ENCODE measurements around the gene ZNF571. TPM values are rescaled to one million over a fixed set of nuclear protein-coding genes. Genes with fewer than 3 reads are reported as not detected.

ZNF571 gene
- 1 to 10 TPM; 3.2 to 5.8 (median 4.1) TPM for total RNA-seq

DNA sequence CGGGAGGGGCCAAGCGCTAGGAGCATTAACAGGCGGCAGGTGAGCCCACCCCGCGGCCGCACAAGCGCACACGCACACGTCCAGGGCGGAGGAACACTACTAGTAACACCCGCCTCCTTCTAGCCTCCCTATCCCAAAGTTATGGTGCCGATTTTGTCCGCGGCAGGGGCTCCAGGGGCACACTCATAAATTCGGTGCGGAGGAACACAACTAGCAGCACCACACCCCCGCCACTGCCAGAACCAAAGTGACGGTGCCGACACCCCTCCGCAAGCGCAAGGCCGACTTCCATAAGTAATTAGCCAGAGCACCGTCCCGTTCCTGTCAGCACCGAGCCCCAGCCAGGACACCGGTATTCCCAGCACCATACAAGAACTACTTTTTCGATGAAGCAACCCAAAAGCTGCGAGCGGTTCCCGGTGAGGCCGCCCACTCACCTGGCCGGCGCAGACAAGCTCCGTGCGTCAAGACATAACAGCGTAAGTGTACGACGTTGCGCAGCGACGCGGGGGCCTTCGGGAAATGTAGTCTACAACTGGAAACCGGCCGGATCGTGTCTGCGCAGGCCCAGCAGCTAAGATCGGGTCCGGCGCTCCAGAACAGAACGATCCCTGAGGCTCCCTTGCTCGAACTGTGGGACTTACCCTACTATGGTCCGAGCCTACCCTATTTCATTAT lies at the start of gene ZNF571, which contains the start of gene ZNF540:
ZNF571 (minus strand) TSS at position 489 of the 678 bp plus-strand sequence. CDS start 8,116 bp downstream, outside the sequence.
ZNF540 (plus strand) TSS at position 573 of the 678 bp plus-strand sequence. CDS start 3,572 bp downstream, outside the sequence.
- TF ChIP-seq, protein P1, sequence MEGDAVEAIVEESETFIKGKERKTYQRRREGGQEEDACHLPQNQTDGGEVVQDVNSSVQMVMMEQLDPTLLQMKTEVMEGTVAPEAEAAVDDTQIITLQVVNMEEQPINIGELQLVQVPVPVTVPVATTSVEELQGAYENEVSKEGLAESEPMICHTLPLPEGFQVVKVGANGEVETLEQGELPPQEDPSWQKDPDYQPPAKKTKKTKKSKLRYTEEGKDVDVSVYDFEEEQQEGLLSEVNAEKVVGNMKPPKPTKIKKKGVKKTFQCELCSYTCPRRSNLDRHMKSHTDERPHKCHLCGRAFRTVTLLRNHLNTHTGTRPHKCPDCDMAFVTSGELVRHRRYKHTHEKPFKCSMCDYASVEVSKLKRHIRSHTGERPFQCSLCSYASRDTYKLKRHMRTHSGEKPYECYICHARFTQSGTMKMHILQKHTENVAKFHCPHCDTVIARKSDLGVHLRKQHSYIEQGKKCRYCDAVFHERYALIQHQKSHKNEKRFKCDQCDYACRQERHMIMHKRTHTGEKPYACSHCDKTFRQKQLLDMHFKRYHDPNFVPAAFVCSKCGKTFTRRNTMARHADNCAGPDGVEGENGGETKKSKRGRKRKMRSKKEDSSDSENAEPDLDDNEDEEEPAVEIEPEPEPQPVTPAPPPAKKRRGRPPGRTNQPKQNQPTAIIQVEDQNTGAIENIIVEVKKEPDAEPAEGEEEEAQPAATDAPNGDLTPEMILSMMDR (IDR thresholded peaks at IDR 0.05; ENCODE audit: low read depth): no peak

- TF ChIP-seq, protein P1 (IDR thresholded peaks at IDR 0.05; ENCODE audit: low read depth): no peak
Measured at GRCh38 chr19:37635076-37636056, 40.8 kb upstream of the ZNF571 start.

DNA sequence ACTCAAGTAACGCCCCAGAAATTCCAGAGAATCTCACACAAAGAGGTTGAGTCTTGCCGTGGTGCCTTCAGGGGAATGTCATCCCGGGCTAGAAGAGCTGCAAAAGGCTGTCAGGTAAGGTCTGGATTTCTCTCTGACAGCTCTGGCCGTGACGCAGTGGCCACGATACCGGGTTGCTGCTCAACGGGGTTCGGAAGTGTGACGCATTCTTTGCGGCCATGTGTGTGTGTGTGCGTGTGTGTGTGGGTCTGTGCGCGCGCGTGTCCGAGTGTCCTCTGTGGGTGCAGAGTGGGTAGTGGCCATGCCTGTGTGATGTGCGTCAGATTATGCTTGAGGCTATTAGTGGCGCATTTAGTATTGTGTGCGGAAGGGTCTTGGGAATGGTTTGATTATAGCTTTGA lies 390 bp upstream of the ZNF571 start:
- TF ChIP-seq, protein P1 (IDR thresholded peaks at IDR 0.05; ENCODE audit: low read depth): no peak

- TF ChIP-seq, protein P1 (IDR thresholded peaks at IDR 0.05; ENCODE audit: low read depth): no peak
Measured at GRCh38 chr19:37593996-37594303, 642 bp downstream of the ZNF571 start.

DNA sequence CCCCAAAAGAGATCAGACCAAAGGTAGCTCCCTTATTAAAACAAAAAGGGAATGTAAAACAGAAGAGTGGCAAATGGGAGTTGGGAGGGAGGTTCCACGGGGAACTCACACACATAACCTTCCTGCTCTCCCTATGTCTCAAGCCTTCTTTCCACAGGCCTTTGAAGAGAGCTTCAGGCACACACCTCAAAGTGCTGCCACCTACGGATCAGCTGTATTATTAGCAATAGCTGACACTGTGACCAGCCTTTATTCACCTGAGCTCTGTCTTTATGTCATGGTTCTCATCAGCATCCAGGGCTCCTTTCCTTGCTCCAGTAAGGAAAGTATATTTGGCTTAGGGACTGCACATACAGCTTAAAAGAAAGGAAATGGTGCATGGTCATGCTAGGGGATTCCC lies 11.3 kb downstream of the ZNF571 start:
- TF ChIP-seq, protein P1 (IDR thresholded peaks at IDR 0.05; ENCODE audit: low read depth): no peak

- TF ChIP-seq, protein P1 (IDR thresholded peaks at IDR 0.05; ENCODE audit: low read depth): no peak
Measured at GRCh38 chr19:37572203-37572602, 22.4 kb downstream of the ZNF571 start.

DNA sequence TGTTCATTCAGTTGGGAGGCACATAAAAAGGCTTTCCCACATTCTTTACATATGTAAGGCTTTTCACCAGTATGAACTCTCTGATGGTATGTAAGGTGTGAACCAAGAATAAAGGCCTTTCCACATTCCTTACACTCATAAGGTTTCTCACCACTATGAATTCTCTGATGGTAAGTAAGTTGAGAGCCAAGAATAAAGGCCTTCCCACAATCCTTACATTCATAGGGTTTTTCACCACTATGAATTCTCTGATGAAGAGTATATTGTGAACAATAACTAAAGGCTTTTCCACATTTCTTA lies 29.3 kb downstream of the ZNF571 start:
- TF ChIP-seq, protein P1 (IDR thresholded peaks at IDR 0.05; ENCODE audit: low read depth): no peak
